HepG2 (cell line): ENCODE data around the gene F2RL3. TPM values are rescaled to one million over a fixed set of nuclear protein-coding genes. Genes with fewer than 3 reads are reported as not detected.

Experiments used
- ATAC-seq: fragments of 200-7000 bp; cut with Tn5 transposase; 3 replicates; pipeline ENCODE4 v1.9.1; 2020; ENCODE audit warnings: mild to moderate bottlenecking, moderate library complexity
- BruUV-seq: library from RNA; stranded (reverse); fragments of 400-500 nt; replicated peaks from 2 replicates; lab custom pipeline; 2021; lab: Mats Ljungman, UMichigan
- CTCF ChIA-PET: fragments of 300-600 bp; formaldehyde crosslinking; extraction: SDS; loops from one replicate; lab custom pipeline; 2021; ENCODE audit warnings: low total read pairs, inconsistent platforms, low intra/inter-chr PET ratio; lab: Yijun Ruan, JAX
- POLR2A ChIA-PET: fragments of 350-600 bp; sonication (Branson Sonifier 250); formaldehyde crosslinking; loops from one replicate; lab custom pipeline; 2020; ENCODE audit warnings: antibody characterized with exemption, inconsistent platforms; lab: Yijun Ruan, JAX
- DNase-seq: peaks from one replicate; pipeline ENCODE4 v3.0.0-alpha.2; 2015; ENCODE audit warnings: low spot score
- FAIRE-seq: peaks from 3 replicates; lab custom pipeline; 2011; peaks lifted over from hg19 to GRCh38; lab: Jason Lieb, UNC
- H2AFZ ChIP-seq: one replicate; pipeline ENCODE4 v1.6.1; 2011; ENCODE audit warnings: low read length, inconsistent platforms
- H3K27ac ChIP-seq: fragments of 300-600 bp; 3 replicates; pipeline ENCODE4 v1.8.0; 2011; ENCODE audit warnings: mixed run types, mild to moderate bottlenecking, mixed read lengths, low read length, inconsistent platforms; ENCODE audit not compliant: insufficient read depth; ENCODE audit errors: extremely low read length
- H3K27me3 ChIP-seq, 2 experiments: fragments of 200-600 bp in 1 of 2; 2 replicates in 1 of 2; 3 replicates in 1 of 2; pipeline versions ENCODE4 v1.6.0 to v1.8.0; 2011; ENCODE audit warnings: low read length in 2 of 2, mild to moderate bottlenecking in 2 of 2, moderate library complexity in 2 of 2, inconsistent platforms in 1 of 2; ENCODE audit not compliant: insufficient read depth in 2 of 2, control insufficient read depth in 1 of 2
- H3K36me3 ChIP-seq, 2 experiments: fragments of 200-600 bp in 1 of 2; replicated peaks in 1 of 2; 2 replicates in 1 of 2; 3 replicates in 1 of 2; pipeline versions ENCODE4 v1.5.1 to v1.8.0; 2011; ENCODE audit warnings: low read length in 2 of 2, inconsistent platforms in 1 of 2; ENCODE audit not compliant: insufficient read depth in 2 of 2, control insufficient read depth in 1 of 2
- H3K4me1 ChIP-seq: 2 replicates; pipeline ENCODE4 v1.5.1; 2012; ENCODE audit warnings: low read length, inconsistent platforms; ENCODE audit not compliant: insufficient read depth
- H3K4me2 ChIP-seq: 2 replicates; pipeline ENCODE4 v1.6.0; 2011; ENCODE audit warnings: low read depth, low read length, inconsistent platforms
- H3K4me3 ChIP-seq, 3 experiments: fragments of 200-600 bp in 1 of 3; sonication (generic), shearing (Covaris generic) in 1 of 3; replicated peaks in 1 of 3; 2 replicates each; pipeline ENCODE4 v1.5.1; 2011 to 2016; ENCODE audit warnings: low read length in 3 of 3, inconsistent platforms in 2 of 3, low read depth in 2 of 3, mild to moderate bottlenecking in 2 of 3, control low read depth in 1 of 3, mixed read lengths in 1 of 3; ENCODE audit not compliant: insufficient read depth in 1 of 3
- H3K79me2 ChIP-seq: one replicate; pipeline ENCODE4 v1.6.1; 2011; ENCODE audit warnings: low read length, inconsistent platforms; ENCODE audit not compliant: insufficient read depth
- H3K9ac ChIP-seq: 2 replicates; pipeline ENCODE4 v1.6.0; 2011; ENCODE audit warnings: mild to moderate bottlenecking, low read depth, low read length, inconsistent platforms; ENCODE audit not compliant: insufficient read depth
- H3K9me3 ChIP-seq: 2 replicates; pipeline ENCODE4 v1.5.1; 2012; ENCODE audit warnings: mild to moderate bottlenecking, low read length
- H4K20me1 ChIP-seq: 2 replicates; pipeline ENCODE4 v1.6.0; 2011; ENCODE audit warnings: inconsistent platforms, mild to moderate bottlenecking, low read length, moderate library complexity; ENCODE audit not compliant: insufficient read depth
- ATAD3A ChIP-seq: sonication (generic); formaldehyde crosslinking; IDR thresholded peaks from 2 replicates; pipeline ENCODE4 v1.4.0; 2020; ENCODE audit warnings: missing genetic modification reagents
- CTCF ChIP-seq: sonication (generic); formaldehyde crosslinking; IDR thresholded peaks from 2 replicates; pipeline ENCODE4 v1.5.0; 2020; ENCODE audit warnings: mild to moderate bottlenecking, missing genetic modification reagents, moderate library complexity
- DMTF1 ChIP-seq: sonication (generic); formaldehyde crosslinking; IDR thresholded peaks from 2 replicates; pipeline ENCODE4 v1.4.0; 2020; ENCODE audit warnings: mild to moderate bottlenecking, missing genetic modification reagents
- DNMT3B ChIP-seq: conservative IDR thresholded peaks from 2 replicates; pipeline ENCODE4 v1.6.1; 2016; ENCODE audit warnings: missing biosample characterization, control low read depth
- FOXK1 ChIP-seq: sonication (generic); formaldehyde crosslinking; IDR thresholded peaks from 2 replicates; pipeline ENCODE4 v1.4.0; 2020; ENCODE audit warnings: low read depth, missing genetic modification reagents, borderline replicate concordance
- FOXK2 ChIP-seq: fragments of 450-650 bp; IDR thresholded peaks from 2 replicates; pipeline ENCODE4 v1.6.1; 2016
- HOXD1 ChIP-seq: sonication (generic); formaldehyde crosslinking; IDR thresholded peaks from 2 replicates; pipeline ENCODE4 v1.5.0; 2020; ENCODE audit warnings: missing genetic modification reagents
- NCOA2 ChIP-seq: sonication (generic); formaldehyde crosslinking; IDR thresholded peaks from 2 replicates; pipeline ENCODE4 v1.8.0; 2022; ENCODE audit warnings: inconsistent platforms
- PRDM15 ChIP-seq: sonication (generic); formaldehyde crosslinking; IDR thresholded peaks from 2 replicates; pipeline ENCODE4 v1.4.0; 2020; ENCODE audit warnings: missing genetic modification reagents
- SNAI1 ChIP-seq: sonication (generic); formaldehyde crosslinking; IDR thresholded peaks from 2 replicates; pipeline ENCODE4 v1.5.0; 2020; ENCODE audit warnings: mild to moderate bottlenecking, missing genetic modification reagents, borderline replicate concordance
- THAP11 ChIP-seq: IDR thresholded peaks from 2 replicates; pipeline ENCODE4 v1.6.1; 2016; ENCODE audit warnings: missing biosample characterization, missing genetic modification reagents
- TRAFD1 ChIP-seq: sonication (generic); formaldehyde crosslinking; IDR thresholded peaks from 2 replicates; pipeline ENCODE4 v1.5.1; 2020; ENCODE audit warnings: missing genetic modification reagents, mild to moderate bottlenecking, borderline replicate concordance
- TSC22D2 ChIP-seq: sonication (generic); formaldehyde crosslinking; IDR thresholded peaks from 2 replicates; pipeline ENCODE4 v1.5.1; 2020; ENCODE audit warnings: missing genetic modification reagents, mild to moderate bottlenecking, borderline replicate concordance
- ZNF234 ChIP-seq: sonication (generic); formaldehyde crosslinking; conservative IDR thresholded peaks from 2 replicates; pipeline ENCODE4 v1.5.1; 2020; ENCODE audit warnings: mild to moderate bottlenecking, missing genetic modification reagents
- ZNF451 ChIP-seq: sonication (generic); formaldehyde crosslinking; IDR thresholded peaks from 2 replicates; pipeline ENCODE4 v1.5.0; 2020; ENCODE audit warnings: mild to moderate bottlenecking, missing genetic modification reagents
- ZNF607 ChIP-seq: sonication (generic); formaldehyde crosslinking; IDR thresholded peaks from 2 replicates; pipeline ENCODE4 v1.5.1; 2020; ENCODE audit warnings: missing genetic modification reagents, mild to moderate bottlenecking, borderline replicate concordance
- ZNF766 ChIP-seq: sonication (generic); formaldehyde crosslinking; IDR thresholded peaks from 2 replicates; pipeline ENCODE4 v1.5.0; 2020; ENCODE audit warnings: missing genetic modification reagents, borderline replicate concordance
- WGBS: methylation state at CpG from one replicate; pipeline ENCODE4 v1.1.6; 2017; ENCODE audit warnings: low lambda C conversion rate; 5-methylcytosine and 5-hydroxymethylcytosine counted together
- in situ Hi-C: cut with HindIII; loops from 2 replicates; pipeline ENCODE4 v1.10.0; 2017; ENCODE audit warnings: low pct_unique_long_range_greater_than_20kb; ENCODE audit not compliant: extremely low pct_ligation_motif_present
- intact Hi-C: fragments of 100-400 bp; cut with micrococcal nuclease; formaldehyde crosslinking; loops from one replicate; pipeline ENCODE4 v1.10.0; 2022; ENCODE audit not compliant: unreplicated experiment
- polyA plus RNA-seq, 8 experiments: library from polyadenylated mRNA; depleted of rRNA in 3 of 8; stranded (reverse) in 7 of 8; unstranded in 1 of 8; fragments of >200 nt; fragmentation: Illumina TruSeq in 4 of 8; extraction: Trizol in 4 of 8; gene quantifications; 2 replicates each; pipeline versions ENCODE4 v1.2.1 to v1.2.3, GENCODE V29; 2011 to 2016; ENCODE audit warnings: low read depth in 4 of 8, missing spikeins in 1 of 8, mixed read lengths in 1 of 8; ENCODE audit not compliant: insufficient read depth in 1 of 8
- total RNA-seq, 5 experiments: library from RNA; depleted of rRNA; stranded (reverse); fragments of >200 nt; fragmentation: Illumina TruSeq; extraction: Trizol; gene quantifications; 2 replicates each; pipeline ENCODE4 v1.2.3, GENCODE V29; 2016; ENCODE audit warnings: low read depth in 1 of 5

Gene F2RL3
- total and polyA plus RNA-seq, 2 of the 13 experiments (the other 11 are each of a cell fraction or from before 2014, with no cell fraction given): not detected

GRCh38 chr19:16847430-16847829 lies 41.4 kb upstream of the F2RL3 start:
- intact Hi-C loops: no loop called here
- in situ Hi-C loops: no loop called here
- no peaks in the 10 kb centered on the region for H3K4me1 ChIP-seq
- no TSS peak for BruUV-seq
- no peak overlapping the region for H3K4me3 ChIP-seq
- ChIA-PET CTCF (no interaction called here), POLR2A (no interaction called here)
- no peak overlapping the region for H3K9ac ChIP-seq
- H3K9me3 ChIP-seq: no peaks in the 10 kb centered on the region
- no peaks in the 10 kb centered on the region for H3K27me3 ChIP-seq
- FAIRE-seq (no peak), ATAC-seq (no peak), DNase-seq (no peak)
- H3K4me2 ChIP-seq: no peak overlapping the region
- H3K36me3 ChIP-seq: peaks cover 23 to 93% of the 10 kb centered on the region in 2 experiments
- H4K20me1 ChIP-seq: peaks cover 2% of the 10 kb centered on the region; the same call in 1 of the 2 replicates
- WGBS: 97% methylated on average over 3 of the region's 6 CpGs
- H2AFZ ChIP-seq: no peak overlapping the region
- no peaks in the 10 kb centered on the region for H3K79me2 ChIP-seq
- H3K27ac ChIP-seq: no peak overlapping the region
- TF ChIP-seq ZNF766 (no peak), ZNF234 (no peak), FOXK2 (no peak), CTCF (CRISPR knock-in tag) (no peak), DNMT3B (CRISPR knock-in tag) (no peak), PRDM15 (no peak), ZNF451 (CRISPR knock-in tag) (no peak), TRAFD1 (CRISPR knock-in tag) (no peak), SNAI1 (CRISPR knock-in tag) (no peak), TSC22D2 (CRISPR knock-in tag) (no peak), THAP11 (no peak), ATAD3A (CRISPR knock-in tag) (no peak), NCOA2 (CRISPR knock-in tag) (no peak), ZNF607 (CRISPR knock-in tag) (no peak), HOXD1 (CRISPR knock-in tag) (no peak), DMTF1 (CRISPR knock-in tag) (no peak), FOXK1 (CRISPR knock-in tag) (no peak)
